Measurements from ENCODE around the gene TRABD2A.

DNA sequence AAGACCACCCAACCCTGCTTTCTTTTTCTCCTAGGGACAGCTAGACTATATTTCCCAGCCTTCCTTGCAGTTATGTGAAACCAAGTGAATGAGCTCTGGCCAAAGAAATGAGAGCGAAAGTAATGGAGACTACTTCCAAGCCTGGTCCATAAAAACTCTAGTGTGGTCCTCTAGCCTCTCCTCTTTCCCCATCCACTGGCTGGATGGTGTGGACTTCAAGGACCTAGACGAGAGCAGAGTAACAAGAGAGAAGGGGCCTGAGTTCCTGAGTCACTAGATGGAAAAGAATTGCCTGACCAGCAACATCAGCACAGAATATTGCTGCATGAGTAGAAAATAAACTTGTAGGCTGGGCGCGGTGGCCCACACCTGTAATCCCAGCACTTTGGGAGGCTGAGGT lies 21.6 kb upstream of the TRABD2A start:
- TF ChIP-seq, protein P1, sequence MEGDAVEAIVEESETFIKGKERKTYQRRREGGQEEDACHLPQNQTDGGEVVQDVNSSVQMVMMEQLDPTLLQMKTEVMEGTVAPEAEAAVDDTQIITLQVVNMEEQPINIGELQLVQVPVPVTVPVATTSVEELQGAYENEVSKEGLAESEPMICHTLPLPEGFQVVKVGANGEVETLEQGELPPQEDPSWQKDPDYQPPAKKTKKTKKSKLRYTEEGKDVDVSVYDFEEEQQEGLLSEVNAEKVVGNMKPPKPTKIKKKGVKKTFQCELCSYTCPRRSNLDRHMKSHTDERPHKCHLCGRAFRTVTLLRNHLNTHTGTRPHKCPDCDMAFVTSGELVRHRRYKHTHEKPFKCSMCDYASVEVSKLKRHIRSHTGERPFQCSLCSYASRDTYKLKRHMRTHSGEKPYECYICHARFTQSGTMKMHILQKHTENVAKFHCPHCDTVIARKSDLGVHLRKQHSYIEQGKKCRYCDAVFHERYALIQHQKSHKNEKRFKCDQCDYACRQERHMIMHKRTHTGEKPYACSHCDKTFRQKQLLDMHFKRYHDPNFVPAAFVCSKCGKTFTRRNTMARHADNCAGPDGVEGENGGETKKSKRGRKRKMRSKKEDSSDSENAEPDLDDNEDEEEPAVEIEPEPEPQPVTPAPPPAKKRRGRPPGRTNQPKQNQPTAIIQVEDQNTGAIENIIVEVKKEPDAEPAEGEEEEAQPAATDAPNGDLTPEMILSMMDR (IDR thresholded peaks at IDR 0.05), result no peak
- no peak for TF ChIP-seq POLR2AphosphoS5 (IDR thresholded peaks at IDR 0.05)
- no peak for TF ChIP-seq POLR2A (IDR thresholded peaks at IDR 0.05)
